ENCODE results near the gene C11orf97. TPM values are rescaled to one million over a fixed set of nuclear protein-coding genes. Genes with fewer than 3 reads are reported as not detected.

C11orf97 gene
- total and polyA plus RNA-seq, 2 donors (not counting 1 experiment from before 2014, with no cell fraction given) = not detected

GRCh38 chr11:94507485-94507884 lies 4.8 kb upstream of the C11orf97 start:
- H3K27ac ChIP-seq (ENCODE audit: low read length in 2 of 2) = no peak overlapping the region
- H3K36me3 ChIP-seq (replicated peaks in 1 of 2; ENCODE audit: control extremely low read depth in 1 of 2, control insufficient read depth in 1 of 2, extremely low read depth in 1 of 2, insufficient read depth in 2 of 2, low read length in 1 of 2) = no peaks in the 10 kb centered on the region
- H3K9ac ChIP-seq (ENCODE audit: low read length) = no peak overlapping the region
- Mint-ChIP-seq H3K4me3 (no peak overlapping the region), H3K4me1 (peaks cover 7% of the 10 kb centered on the region), H3K27me3 (peaks cover 23% of the 10 kb centered on the region), H3K9me3 (ENCODE audit: insufficient read depth) (no peaks in the 10 kb centered on the region), H3K27ac (no peak overlapping the region)
- H3K4me2 ChIP-seq (replicated peaks; ENCODE audit: low read depth, low read length, poor library complexity, severe bottlenecking) = no peak overlapping the region
- ChIA-PET CTCF (interaction anchor here (1.1 to 4.0 kb wide), 4 partner anchors 10 to 612 kb away, joined by 3 to 12 read pairs (median 4); partner anchors contain the start of gene PANX1), POLR2A (no interaction called here)
- no CpG with 5 or more reads among the region's 4 CpGs for WGBS (ENCODE audit: insufficient coverage)
- no peak overlapping the region for H3K4me3 ChIP-seq (ENCODE audit: control extremely low read depth in 1 of 5, extremely low read depth in 1 of 5, insufficient read depth in 1 of 5, low read depth in 2 of 5, low read length in 4 of 5)
- intact Hi-C loops (cut with micrococcal nuclease) = loop anchor here (10.0 kb wide), 1 partner anchor 1563 kb away; no protein-coding TSS in a partner anchor
- TF ChIP-seq CTCF (IDR thresholded peaks at IDR 0.05) = no peak
- no peak for TF ChIP-seq EZH2 (IDR thresholded peaks at IDR 0.05; ENCODE audit: borderline replicate concordance, insufficient read depth, low read depth, low read length, poor library complexity, severe bottlenecking)
- H3K9me3 ChIP-seq (ENCODE audit: control extremely low read depth in 1 of 3, control insufficient read depth in 2 of 3, insufficient read depth in 1 of 3, low read length in 2 of 3) = no peaks in the 10 kb centered on the region
- no peaks in the 10 kb centered on the region for H4K20me1 ChIP-seq (ENCODE audit: control insufficient read depth, insufficient read depth, low read length, poor library complexity, severe bottlenecking)
- H3K27me3 ChIP-seq (replicated peaks in 1 of 4; ENCODE audit: control extremely low read depth in 1 of 4, control insufficient read depth in 3 of 4, insufficient read depth in 4 of 4, low read length in 3 of 4) = peaks cover 0 to 10% (median 3%) of the 10 kb centered on the region in 4 experiments
- no peak overlapping the region for H2AFZ ChIP-seq (ENCODE audit: insufficient read depth, low read depth, low read length, poor library complexity, severe bottlenecking)
- no peak for DNase-seq
- H3K4me1 ChIP-seq (ENCODE audit: control insufficient read depth in 2 of 2, insufficient read depth in 2 of 2, low read length in 2 of 2) = peaks cover 6% of the 10 kb centered on the region in 2 donors
- H3K79me2 ChIP-seq (ENCODE audit: control insufficient read depth, insufficient read depth, low read length) = no peaks in the 10 kb centered on the region
- ATAC-seq (ENCODE audit: low read depth) = no peak

- Mint-ChIP-seq H3K27me3 (peaks cover 58% of the 10 kb centered on the region), H3K27ac (no peak overlapping the region), H3K4me3 (peak overlapping the region; percentile 85), H3K4me1 (peaks cover 15% of the 10 kb centered on the region), H3K9me3 (ENCODE audit: insufficient read depth) (no peaks in the 10 kb centered on the region)
- DNase-seq = no peak
- no peaks in the 10 kb centered on the region for H3K79me2 ChIP-seq (ENCODE audit: control insufficient read depth, insufficient read depth, low read length)
- H3K4me2 ChIP-seq (replicated peaks; ENCODE audit: low read depth, low read length, poor library complexity, severe bottlenecking) = peak overlapping the region; percentile 76
- no peak overlapping the region for H3K9ac ChIP-seq (ENCODE audit: low read length)
- POLR2A ChIA-PET = no interaction called here
- ATAC-seq (ENCODE audit: low read depth) = no peak
- H3K9me3 ChIP-seq (ENCODE audit: control extremely low read depth in 1 of 3, control insufficient read depth in 2 of 3, insufficient read depth in 1 of 3, low read length in 2 of 3) = no peaks in the 10 kb centered on the region
- peaks cover 0 to 23% (median 11%) of the 10 kb centered on the region in 4 experiments for H3K27me3 ChIP-seq (replicated peaks in 1 of 4; ENCODE audit: control extremely low read depth in 1 of 4, control insufficient read depth in 3 of 4, insufficient read depth in 4 of 4, low read length in 3 of 4)
- CTCF ChIA-PET = interaction anchor here (1.3 kb wide), 1 partner anchor 618 kb away, joined by 3 read pairs; no protein-coding TSS in a partner anchor
- H3K36me3 ChIP-seq (replicated peaks in 1 of 2; ENCODE audit: control extremely low read depth in 1 of 2, control insufficient read depth in 1 of 2, extremely low read depth in 1 of 2, insufficient read depth in 2 of 2, low read length in 1 of 2) = no peaks in the 10 kb centered on the region
- WGBS (ENCODE audit: insufficient coverage) = 33% methylated on average over 1 of the region's 2 CpGs
- H4K20me1 ChIP-seq (ENCODE audit: control insufficient read depth, insufficient read depth, low read length, poor library complexity, severe bottlenecking) = no peaks in the 10 kb centered on the region
- H3K4me1 ChIP-seq (ENCODE audit: control insufficient read depth in 2 of 2, insufficient read depth in 2 of 2, low read length in 2 of 2) = peaks cover 11% of the 10 kb centered on the region in 2 donors
- intact Hi-C loops (cut with micrococcal nuclease) = no loop called here
- no peak overlapping the region for H3K27ac ChIP-seq (ENCODE audit: low read length in 2 of 2)
- TF ChIP-seq CTCF (IDR thresholded peaks at IDR 0.05) (no peak), EZH2 (IDR thresholded peaks at IDR 0.05; ENCODE audit: borderline replicate concordance, insufficient read depth, low read depth, low read length, poor library complexity, severe bottlenecking) (no peak)
- no peak overlapping the region for H3K4me3 ChIP-seq (ENCODE audit: control extremely low read depth in 1 of 5, extremely low read depth in 1 of 5, insufficient read depth in 1 of 5, low read depth in 2 of 5, low read length in 4 of 5)
- no peak overlapping the region for H2AFZ ChIP-seq (ENCODE audit: insufficient read depth, low read depth, low read length, poor library complexity, severe bottlenecking)
Measured at GRCh38 chr11:94513091-94513490, 830 bp downstream of the C11orf97 start.
